ENCODE results near the gene TRIM33.
"Not testable (repeated sequence)": the region's sequence is repeated elsewhere in the genome, so short reads cannot be mapped to it uniquely, and the experiment has no call there.

TRIM33 gene

GRCh38 chr1:114488739-114489138, 22.3 kb downstream of the TRIM33 start:
- Histone ChIP-seq H3K27ac (no peak overlapping the region), H3K4me3 (ENCODE audit: low read depth, low read length) (no peak overlapping the region), H3K4me2 (ENCODE audit: low read length) (no peak overlapping the region), H2AFZ (no peak overlapping the region), H3K9ac (no peak overlapping the region), H3K9me3 (ENCODE audit: control insufficient read depth, low read length) (no peaks in the 10 kb centered on the region), H3K27me3 (ENCODE audit: control insufficient read depth, insufficient read depth, low read length) (no peaks in the 10 kb centered on the region), H3K4me1 (no peaks in the 10 kb centered on the region), H3K36me3 (ENCODE audit: control insufficient read depth, insufficient read depth, low read length) (no peaks in the 10 kb centered on the region), H3K79me2 (peaks cover 22% of the 10 kb centered on the region)
- TF ChIP-seq CTCF (IDR thresholded peaks at IDR 0.05), result no peak

GRCh38 chr1:114485286-114485685, 25.7 kb downstream of the TRIM33 start:
- Histone ChIP-seq H3K4me2 (ENCODE audit: low read length) (no peak overlapping the region), H2AFZ (no peak overlapping the region), H3K27me3 (ENCODE audit: control insufficient read depth, insufficient read depth, low read length) (no peaks in the 10 kb centered on the region), H3K36me3 (ENCODE audit: control insufficient read depth, insufficient read depth, low read length) (no peaks in the 10 kb centered on the region), H3K27ac (no peak overlapping the region), H3K4me3 (ENCODE audit: low read depth, low read length) (no peak overlapping the region), H3K4me1 (no peaks in the 10 kb centered on the region), H3K9ac (no peak overlapping the region), H3K79me2 (peaks cover 17% of the 10 kb centered on the region), H3K9me3 (ENCODE audit: control insufficient read depth, low read length) (no peaks in the 10 kb centered on the region)
- no peak for TF ChIP-seq CTCF (IDR thresholded peaks at IDR 0.05)

- no peaks in the 10 kb centered on the region for H3K4me1 ChIP-seq
- no peak overlapping the region for H3K4me2 ChIP-seq (ENCODE audit: low read length)
- no peak for TF ChIP-seq CTCF (IDR thresholded peaks at IDR 0.05)
- no peak overlapping the region for H2AFZ ChIP-seq
- no peak overlapping the region for H3K27ac ChIP-seq
- H3K4me3 ChIP-seq (ENCODE audit: low read depth, low read length), result no peak overlapping the region
- no peak overlapping the region for H3K9ac ChIP-seq
- H3K79me2 ChIP-seq, result peaks cover 21% of the 10 kb centered on the region
- no peaks in the 10 kb centered on the region for H3K27me3 ChIP-seq (ENCODE audit: control insufficient read depth, insufficient read depth, low read length)
- no peaks in the 10 kb centered on the region for H3K36me3 ChIP-seq (ENCODE audit: control insufficient read depth, insufficient read depth, low read length)
- H3K9me3 ChIP-seq (ENCODE audit: control insufficient read depth, low read length), result no peaks in the 10 kb centered on the region
These were observed 28.4 kb downstream of the TRIM33 start for GRCh38 chr1:114482585-114482984.

- not testable (repeated sequence) for H3K9me3 ChIP-seq (ENCODE audit: control insufficient read depth, low read length); H3K27ac ChIP-seq; H3K4me2 ChIP-seq (ENCODE audit: low read length); H3K4me3 ChIP-seq (ENCODE audit: low read depth, low read length); H3K9ac ChIP-seq; H3K4me1 ChIP-seq; H3K27me3 ChIP-seq (ENCODE audit: control insufficient read depth, insufficient read depth, low read length); H3K36me3 ChIP-seq (ENCODE audit: control insufficient read depth, insufficient read depth, low read length); H2AFZ ChIP-seq
- H3K79me2 ChIP-seq, result peaks cover 26% of the 10 kb centered on the region
These were observed 31.4 kb downstream of the TRIM33 start for GRCh38 chr1:114479636-114480035.

- H3K27me3 ChIP-seq (ENCODE audit: control insufficient read depth, insufficient read depth, low read length), result no peaks in the 10 kb centered on the region
- H3K79me2 ChIP-seq, result peaks cover 26% of the 10 kb centered on the region
- no peak overlapping the region for H3K4me3 ChIP-seq (ENCODE audit: low read depth, low read length)
- H3K36me3 ChIP-seq (ENCODE audit: control insufficient read depth, insufficient read depth, low read length), result no peaks in the 10 kb centered on the region
- no peak overlapping the region for H2AFZ ChIP-seq
- no peaks in the 10 kb centered on the region for H3K4me1 ChIP-seq
- H3K27ac ChIP-seq, result no peak overlapping the region
- TF ChIP-seq CTCF (IDR thresholded peaks at IDR 0.05), result no peak
- no peaks in the 10 kb centered on the region for H3K9me3 ChIP-seq (ENCODE audit: control insufficient read depth, low read length)
- H3K4me2 ChIP-seq (ENCODE audit: low read length), result no peak overlapping the region
- no peak overlapping the region for H3K9ac ChIP-seq
These were observed 31.9 kb downstream of the TRIM33 start for GRCh38 chr1:114479134-114479533.

All from parathyroid adenoma (tissue), 2 donors.